Colonic mucosa (tissue), 4 donors: ENCODE results near the gene RNF19B. TPM values are rescaled to one million over a fixed set of nuclear protein-coding genes. Genes with fewer than 3 reads are reported as not detected.

ENCODE experiments used
- DNase-seq: peaks from one replicate; pipeline ENCODE4 v3.0.0-alpha.2; 2020
- H3K27ac ChIP-seq: fragments of 200-600 bp; one replicate; pipeline ENCODE4 v1.8.0; 2021
- H3K27me3 ChIP-seq: fragments of 200-600 bp; one replicate; pipeline ENCODE4 v1.8.0; 2021
- H3K36me3 ChIP-seq: fragments of 200-600 bp; one replicate; pipeline ENCODE4 v1.8.0; 2021
- H3K4me1 ChIP-seq: fragments of 200-600 bp; one replicate; pipeline ENCODE4 v1.8.0; 2021; ENCODE audit warnings: mild to moderate bottlenecking
- H3K4me3 ChIP-seq: fragments of 200-600 bp; one replicate; pipeline ENCODE4 v1.8.0; 2021
- H3K9ac ChIP-seq, 2 donors: one replicate each; pipeline ENCODE4 v1.7.0; 2013; ENCODE audit warnings: control low read depth in 2 of 2, low read depth in 2 of 2, low read length in 2 of 2
- H3K9me3 ChIP-seq: fragments of 200-600 bp; one replicate; pipeline ENCODE4 v1.8.0; 2021
- intact Hi-C: fragments of 100-400 bp; cut with DNase I; formaldehyde crosslinking; loops from one replicate; pipeline ENCODE4 v1.14.1; 2022
- total RNA-seq, 2 donors: library from RNA; stranded (reverse); fragmentation: NEBNext Ultra II Directional in 1 of 2; extraction: Animal tissue kit (Norgen Biotek cat#: 25700) in 1 of 2; gene quantifications; one replicate each; pipeline ENCODE4 v1.2.1, GENCODE V29; 2021
- TF ChIP-seq, protein P1 (sequence below): fragments of 200-600 bp; IDR thresholded peaks from one replicate; pipeline ENCODE4 v1.8.0; 2022; ENCODE audit warnings: antibody characterized with exemption, mild to moderate bottlenecking
- donor health status: healthy.
- donor health status: DM: no; HTN: no; CAD: no.
- donor health status: DM: no; HTN: no; CAD: no.

RNF19B gene
- total RNA-seq, 2 donors from 2014 or later, result 44.4 to 106 TPM

DNA sequence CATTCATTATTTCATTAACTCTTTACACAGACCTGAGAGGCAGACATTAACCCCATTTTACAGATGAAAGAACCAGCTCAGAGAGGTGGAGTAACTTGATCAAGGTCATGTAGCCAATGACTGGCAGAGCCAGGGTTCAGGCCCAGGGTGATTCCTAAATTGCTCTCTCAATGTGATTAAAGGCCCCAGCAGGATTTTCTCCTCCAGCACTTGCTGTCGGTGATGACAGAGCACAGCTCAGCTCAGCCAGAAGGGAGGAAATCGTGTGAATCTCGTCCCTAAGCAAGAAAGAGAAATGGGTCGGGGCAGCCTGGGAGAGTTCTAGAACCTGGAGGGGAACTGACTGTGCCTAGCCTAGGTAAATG, 19.5 kb upstream of the RNF19B start:
- intact Hi-C loops, result no loop called here
- TF ChIP-seq, protein P1, sequence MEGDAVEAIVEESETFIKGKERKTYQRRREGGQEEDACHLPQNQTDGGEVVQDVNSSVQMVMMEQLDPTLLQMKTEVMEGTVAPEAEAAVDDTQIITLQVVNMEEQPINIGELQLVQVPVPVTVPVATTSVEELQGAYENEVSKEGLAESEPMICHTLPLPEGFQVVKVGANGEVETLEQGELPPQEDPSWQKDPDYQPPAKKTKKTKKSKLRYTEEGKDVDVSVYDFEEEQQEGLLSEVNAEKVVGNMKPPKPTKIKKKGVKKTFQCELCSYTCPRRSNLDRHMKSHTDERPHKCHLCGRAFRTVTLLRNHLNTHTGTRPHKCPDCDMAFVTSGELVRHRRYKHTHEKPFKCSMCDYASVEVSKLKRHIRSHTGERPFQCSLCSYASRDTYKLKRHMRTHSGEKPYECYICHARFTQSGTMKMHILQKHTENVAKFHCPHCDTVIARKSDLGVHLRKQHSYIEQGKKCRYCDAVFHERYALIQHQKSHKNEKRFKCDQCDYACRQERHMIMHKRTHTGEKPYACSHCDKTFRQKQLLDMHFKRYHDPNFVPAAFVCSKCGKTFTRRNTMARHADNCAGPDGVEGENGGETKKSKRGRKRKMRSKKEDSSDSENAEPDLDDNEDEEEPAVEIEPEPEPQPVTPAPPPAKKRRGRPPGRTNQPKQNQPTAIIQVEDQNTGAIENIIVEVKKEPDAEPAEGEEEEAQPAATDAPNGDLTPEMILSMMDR, result no peak

DNA sequence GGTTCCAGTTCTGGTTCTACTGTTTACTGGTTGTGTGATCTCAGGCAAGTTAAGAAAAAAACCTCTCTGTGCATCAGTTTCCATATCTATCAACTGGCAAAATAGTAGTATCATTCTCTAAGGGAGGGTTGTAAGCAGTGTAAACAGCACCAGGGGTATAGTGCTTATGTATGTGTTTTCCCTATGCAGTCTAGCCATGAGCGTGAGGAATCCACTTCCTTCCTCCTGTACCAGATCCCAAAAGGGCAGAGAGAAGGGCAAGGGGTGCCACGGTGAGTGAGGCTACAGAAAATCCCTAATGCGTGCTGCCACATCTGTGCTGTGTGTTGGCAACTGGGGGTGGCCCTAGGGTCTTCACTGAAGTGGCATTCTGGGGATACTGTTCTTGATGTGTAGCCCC, 18.4 kb upstream of the RNF19B start:
- no peak overlapping the region for H3K27ac ChIP-seq
- H3K36me3 ChIP-seq, result no peaks in the 10 kb centered on the region
- H3K9me3 ChIP-seq, result no peaks in the 10 kb centered on the region
- no peak overlapping the region for H3K9ac ChIP-seq
- H3K4me1 ChIP-seq, result peaks cover 12% of the 10 kb centered on the region
- no peak for DNase-seq
- intact Hi-C loops, result no loop called here
- H3K27me3 ChIP-seq, result no peaks in the 10 kb centered on the region
- TF ChIP-seq, protein P1, result no peak
- H3K4me3 ChIP-seq, result no peak overlapping the region

More for the DNA sequence above, 19.5 kb upstream of the RNF19B start:
- Histone ChIP-seq H3K4me1 (peaks cover 12% of the 10 kb centered on the region), H3K27ac (no peak overlapping the region), H3K27me3 (no peaks in the 10 kb centered on the region), H3K36me3 (no peaks in the 10 kb centered on the region), H3K4me3 (no peak overlapping the region), H3K9me3 (no peaks in the 10 kb centered on the region), H3K9ac (no peak overlapping the region)
- DNase-seq, result no peak

DNA sequence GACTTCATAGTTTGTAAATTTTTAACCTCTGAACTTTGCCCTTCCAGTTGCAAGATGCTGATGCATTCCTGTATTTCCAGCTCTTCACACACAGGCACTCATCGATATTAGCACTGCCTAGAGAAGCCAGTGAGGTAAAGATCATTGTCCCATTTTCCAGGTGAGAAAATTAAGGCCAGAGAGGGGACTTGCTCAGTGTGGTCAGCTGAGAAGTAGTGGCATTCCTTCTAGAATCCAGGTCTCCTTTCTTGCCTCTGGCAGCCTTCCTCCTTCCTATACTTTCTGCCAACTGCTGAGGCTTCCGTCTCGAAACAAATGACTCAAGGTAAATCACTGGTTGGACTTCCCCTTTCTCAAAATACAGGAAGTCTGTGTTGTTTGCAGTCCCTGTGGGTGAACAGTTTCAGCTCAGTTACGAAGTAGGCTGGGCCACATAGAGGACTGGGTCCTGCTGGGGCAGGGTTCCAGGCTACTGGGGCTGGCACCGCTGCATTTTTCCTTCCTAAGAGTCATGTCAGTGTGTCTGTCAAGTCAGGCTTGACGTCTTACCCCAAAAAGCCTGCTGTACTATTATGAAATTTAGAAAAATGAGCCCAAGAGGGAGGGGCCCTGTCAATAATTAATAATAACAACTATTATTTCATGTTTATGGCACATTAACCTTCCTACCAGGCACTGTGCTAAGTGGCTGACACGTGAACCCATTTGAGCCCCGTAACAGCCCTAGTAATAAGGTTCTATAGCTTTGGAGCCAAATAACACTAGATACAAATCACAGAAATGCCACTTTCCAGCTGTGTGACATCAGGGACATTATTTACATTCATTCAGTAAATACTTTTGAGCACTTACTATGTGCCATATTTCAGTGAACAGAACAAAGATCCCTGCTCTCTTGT, 16.6 kb upstream of the RNF19B start:
- Histone ChIP-seq H3K27me3 (no peaks in the 10 kb centered on the region), H3K27ac (peak overlapping the region; percentile 68), H3K36me3 (no peaks in the 10 kb centered on the region), H3K4me3 (no peak overlapping the region), H3K9me3 (no peaks in the 10 kb centered on the region), H3K4me1 (peaks cover 12% of the 10 kb centered on the region), H3K9ac (peak overlapping the region; percentile 26 to 68)
- TF ChIP-seq, protein P1, result no peak
- peak; percentile 77 for DNase-seq
- intact Hi-C loops, result no loop called here

DNA sequence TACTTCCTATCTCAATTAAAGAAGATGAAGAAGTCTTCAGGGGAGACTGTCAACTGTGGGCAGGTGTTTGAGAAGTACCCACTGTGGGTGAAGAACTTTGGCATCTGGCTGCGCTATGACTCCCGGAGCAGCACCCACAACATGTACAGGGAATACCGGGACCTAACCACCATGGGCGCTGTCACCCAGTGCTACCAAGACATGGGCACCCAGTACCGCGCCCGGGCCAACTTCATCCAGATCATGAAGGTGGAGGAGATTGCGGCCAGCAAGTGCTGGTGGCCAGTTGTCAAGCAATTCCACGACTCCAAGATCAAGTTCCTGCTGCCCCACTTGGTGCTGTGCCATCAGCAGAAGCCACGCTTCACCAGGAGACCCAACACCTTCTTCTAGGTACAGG, 15.5 kb upstream of the RNF19B start:
- no peak for DNase-seq

DNA sequence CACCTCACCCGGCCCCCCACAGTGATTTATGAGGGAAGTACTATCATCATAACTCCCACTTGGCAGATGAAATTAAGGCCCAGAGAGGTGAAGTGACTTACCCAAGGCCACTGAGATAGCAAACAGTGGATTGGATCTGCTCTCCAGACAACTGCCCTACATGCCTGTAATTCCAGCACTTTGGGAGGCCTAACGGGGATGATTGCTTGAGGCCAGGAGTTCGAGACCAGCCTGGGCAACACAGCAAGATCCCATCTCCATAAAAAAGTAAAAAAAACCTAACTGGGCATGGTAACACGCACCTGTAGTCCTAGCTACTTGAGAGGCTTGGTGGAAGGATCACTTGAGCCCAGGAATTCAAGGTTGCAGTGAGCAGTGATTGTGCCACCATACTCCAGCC, 14.2 kb upstream of the RNF19B start:
- Histone ChIP-seq H3K4me3 (no peak overlapping the region), H3K9ac (no peak overlapping the region), H3K27me3 (no peaks in the 10 kb centered on the region), H3K9me3 (no peaks in the 10 kb centered on the region), H3K27ac (no peak overlapping the region), H3K36me3 (no peaks in the 10 kb centered on the region), H3K4me1 (peaks cover 12% of the 10 kb centered on the region)
- TF ChIP-seq, protein P1, result no peak
- no peak for DNase-seq
- intact Hi-C loops, result no loop called here

More for the DNA sequence above, 15.5 kb upstream of the RNF19B start:
- intact Hi-C loops, result no loop called here
- Histone ChIP-seq H3K4me3 (no peak overlapping the region), H3K36me3 (no peaks in the 10 kb centered on the region), H3K4me1 (peaks cover 12% of the 10 kb centered on the region), H3K9ac (no peak overlapping the region), H3K9me3 (no peaks in the 10 kb centered on the region), H3K27me3 (no peaks in the 10 kb centered on the region), H3K27ac (peak overlapping the region; percentile 68)
- TF ChIP-seq, protein P1, result no peak
